ENCODE data around the gene KRTAP4-6.
"Not testable (repeated sequence)": the region's sequence is repeated elsewhere in the genome, so short reads cannot be mapped to it uniquely, and the experiment has no call there.

Gene KRTAP4-6

DNA sequence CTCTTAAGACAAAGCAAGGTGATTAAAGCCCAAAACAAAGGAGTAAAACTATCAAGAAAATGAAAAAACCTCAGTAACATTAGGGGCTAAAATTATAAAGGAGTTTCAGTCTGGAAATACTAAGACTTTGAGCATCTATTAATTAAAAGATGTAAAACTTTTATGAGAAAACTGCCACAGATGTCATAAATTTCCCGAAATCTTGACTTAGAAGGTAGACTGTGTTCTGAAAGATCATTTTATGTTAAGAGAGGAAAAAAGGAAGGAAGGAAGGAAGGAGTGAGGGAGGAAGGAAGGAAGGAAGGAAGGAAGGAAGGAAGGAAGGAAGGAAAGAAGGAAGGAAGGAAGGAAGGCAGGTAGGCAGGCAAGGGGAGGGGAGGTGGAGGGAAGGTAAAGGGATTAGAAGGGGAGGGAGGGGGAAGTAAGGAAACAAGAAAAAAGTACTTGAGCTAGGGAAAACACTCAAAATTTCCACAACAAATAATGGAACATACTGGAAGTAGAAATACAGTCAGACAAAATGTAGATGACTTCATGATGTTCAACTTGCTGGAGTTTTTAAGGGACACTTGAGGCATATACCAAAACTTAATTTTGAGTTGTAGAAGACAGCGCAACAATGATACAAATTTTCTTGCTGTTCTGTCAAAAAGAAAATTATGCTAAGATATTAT, 7.3 kb upstream of the KRTAP4-6 start:
- DNase-seq (ENCODE audit: low spot score) = no peak
- no peak for FAIRE-seq

DNA sequence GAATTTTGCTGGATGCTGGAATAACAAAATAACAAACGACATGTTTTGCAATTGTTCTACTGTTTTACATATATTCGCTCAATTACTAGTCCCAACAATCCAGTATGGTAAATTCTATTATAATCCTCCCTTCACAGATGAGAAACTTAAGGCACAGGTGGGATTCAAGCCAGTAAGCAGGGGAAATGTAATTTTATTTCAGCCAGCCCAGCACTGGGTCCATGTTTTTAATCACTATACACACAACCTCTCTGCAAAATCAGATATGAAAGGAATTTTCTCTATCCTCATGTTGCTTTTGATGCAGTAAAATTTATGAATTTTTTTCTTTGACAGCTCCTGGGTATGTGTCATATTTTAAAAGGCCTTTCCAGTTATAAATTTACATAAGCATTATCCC, 4.9 kb upstream of the KRTAP4-6 start:
- FAIRE-seq = no peak
- DNase-seq (ENCODE audit: low spot score) = no peak

DNA sequence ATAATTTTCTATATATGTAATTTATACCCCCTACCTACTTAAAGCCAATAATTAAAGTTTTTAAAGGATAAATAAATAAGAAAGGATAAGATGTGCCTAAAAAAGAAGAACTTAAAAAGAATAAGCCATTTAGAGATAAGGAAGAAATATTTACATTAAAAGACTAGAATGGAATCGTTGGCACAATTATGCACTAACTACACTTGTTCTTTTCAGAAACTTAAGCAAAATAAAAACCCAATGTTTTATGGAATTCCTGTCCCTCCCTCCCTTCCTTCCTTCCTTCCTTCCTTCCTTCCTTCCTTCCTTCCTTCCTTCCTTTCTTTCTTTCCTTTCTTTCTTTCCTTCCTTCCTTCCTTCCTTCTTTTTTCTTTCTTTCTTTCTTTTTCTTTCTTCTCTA, 4.5 kb upstream of the KRTAP4-6 start:
- FAIRE-seq (no peak), DNase-seq (ENCODE audit: low spot score) (no peak)

DNA sequence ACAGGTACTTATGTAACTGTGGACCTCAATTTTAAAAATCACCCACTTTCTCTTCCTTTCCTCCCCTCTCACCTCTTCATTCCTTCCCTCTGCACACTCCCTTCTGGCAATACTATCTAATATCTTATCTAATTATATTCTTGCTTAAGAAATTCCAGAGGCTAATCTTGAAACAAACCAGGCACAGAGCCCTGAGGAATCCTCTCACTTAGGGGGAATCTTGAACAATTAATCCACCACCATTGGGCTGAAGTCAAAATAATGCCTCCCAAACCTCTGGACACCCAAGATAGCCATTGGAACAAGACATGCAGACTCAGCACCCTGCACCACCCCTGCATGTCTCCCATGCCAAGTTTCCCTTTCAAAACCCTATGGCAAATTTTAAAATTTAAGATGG, 1.0 kb upstream of the KRTAP4-6 start:
- DNase-seq (ENCODE audit: low spot score) (no peak), FAIRE-seq (no peak)

DNA sequence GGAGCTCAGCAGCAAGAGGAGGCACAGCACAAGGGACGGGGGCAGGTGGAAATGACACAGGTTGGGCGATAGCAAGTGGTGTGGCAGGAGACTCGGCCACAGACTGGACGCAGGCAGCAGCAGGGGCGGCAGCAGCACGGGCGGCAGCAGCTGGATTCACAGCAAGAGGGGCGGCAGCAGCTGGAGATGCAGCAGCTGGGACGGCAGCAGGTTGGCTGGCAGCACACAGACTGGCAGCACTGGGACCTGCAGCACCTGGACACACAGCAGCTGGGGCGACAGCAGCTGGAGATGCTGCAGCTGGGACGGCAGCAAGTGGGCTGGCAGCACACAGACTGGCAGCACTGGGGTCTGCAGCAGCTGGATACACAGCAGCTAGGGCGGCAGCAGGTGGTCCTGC, 479 bp downstream of the KRTAP4-6 start:
- FAIRE-seq = peak; percentile 96
- not testable (repeated sequence) for DNase-seq (ENCODE audit: low spot score)

DNA sequence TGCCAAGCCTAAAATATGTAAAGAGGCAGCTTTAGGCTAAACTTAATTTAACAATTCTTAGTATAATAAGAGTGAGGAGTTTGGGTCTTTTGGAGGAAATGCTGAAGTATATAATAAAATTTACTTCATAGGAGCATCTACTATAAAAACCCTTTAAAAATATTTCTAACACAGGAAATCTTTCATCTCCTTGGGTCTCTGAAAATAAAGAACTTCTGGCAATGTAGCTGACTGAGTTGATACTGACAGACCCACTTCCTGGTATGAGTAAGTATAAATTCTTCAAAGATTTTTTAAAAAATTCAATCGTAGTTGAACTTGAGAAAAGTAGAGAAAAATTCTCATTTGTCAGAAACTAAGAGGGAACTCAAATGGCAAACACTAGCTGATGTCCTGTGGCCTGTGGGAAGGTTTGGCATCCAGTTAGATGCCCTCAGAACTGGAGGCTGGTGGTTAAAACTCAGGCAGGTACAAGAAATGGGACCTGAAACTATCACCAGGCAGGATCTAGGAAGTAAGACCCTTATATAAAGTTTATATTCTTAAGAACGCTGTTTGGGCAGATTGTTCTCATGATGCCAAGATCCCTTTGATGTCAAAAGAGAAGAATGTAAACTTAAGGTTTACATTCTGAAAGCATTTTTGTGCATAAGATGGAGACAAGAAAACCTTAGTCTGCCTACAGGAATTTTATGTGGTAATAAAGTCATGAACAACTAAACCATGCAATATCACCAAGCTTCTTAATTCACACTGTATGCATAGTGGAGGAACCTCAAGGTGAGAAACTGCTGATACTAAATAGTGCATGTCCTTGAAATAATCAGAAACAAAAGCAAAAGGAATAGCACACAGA, 6.2 kb downstream of the KRTAP4-6 start:
- no peak for FAIRE-seq
- DNase-seq (ENCODE audit: low spot score) = no peak

DNA sequence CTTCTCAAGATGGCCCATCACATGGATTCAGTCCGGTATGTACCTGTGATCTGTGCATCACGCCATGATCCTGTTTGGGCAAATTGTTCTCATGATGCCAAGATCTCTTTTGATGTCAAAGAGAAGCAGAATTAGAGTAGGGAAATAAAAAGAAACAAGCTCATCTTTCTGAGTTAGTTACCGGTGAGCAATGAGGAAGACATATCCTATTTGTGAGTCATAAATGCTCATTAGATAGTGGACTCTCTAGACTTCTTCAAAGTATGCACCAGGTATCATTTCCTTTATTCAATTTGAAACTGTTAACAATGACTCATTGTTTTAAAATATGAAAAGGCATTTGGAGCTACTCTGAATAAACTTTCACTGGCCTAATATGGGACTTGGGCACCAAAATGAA, 8.4 kb downstream of the KRTAP4-6 start:
- FAIRE-seq (peak; percentile 42), DNase-seq (ENCODE audit: low spot score) (peak; percentile 32)

DNA sequence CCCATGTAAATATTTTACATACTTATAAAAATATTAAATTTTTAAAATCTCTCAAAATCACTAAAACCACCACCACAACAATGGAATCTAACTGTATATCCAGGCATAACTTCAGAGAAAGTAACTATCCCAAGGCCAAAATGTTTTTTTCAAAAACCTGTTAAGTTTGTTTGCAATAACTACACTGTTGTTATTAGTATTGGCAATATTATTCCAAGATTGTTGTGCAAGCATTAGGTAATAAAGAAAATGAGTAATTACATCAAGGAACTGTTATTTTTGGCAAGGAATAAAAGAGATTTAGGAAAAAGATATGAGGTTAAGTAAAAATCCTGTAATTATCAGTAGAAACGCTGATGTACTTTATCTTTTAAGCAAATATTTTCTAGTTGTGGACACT, 13.0 kb downstream of the KRTAP4-6 start:
- no peak for DNase-seq (ENCODE audit: low spot score)
- no peak for FAIRE-seq

DNA sequence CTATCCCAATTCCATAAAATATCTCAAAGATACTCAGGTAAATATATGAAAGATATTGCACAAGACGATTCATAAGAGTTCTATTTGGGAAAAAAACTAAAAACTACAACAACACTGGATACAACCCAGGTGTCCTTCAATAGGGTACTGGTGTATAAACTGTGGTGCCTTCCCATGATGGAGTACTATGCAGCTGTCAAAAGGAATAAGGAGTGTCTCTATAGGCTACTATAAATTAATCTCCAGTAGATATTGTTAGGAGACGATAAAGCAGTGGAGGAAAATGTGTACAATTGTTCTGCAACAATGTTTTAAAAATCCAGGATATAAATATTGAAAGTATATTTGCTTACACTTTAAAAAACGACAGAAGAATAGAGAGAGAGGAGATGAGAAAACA, 13.9 kb downstream of the KRTAP4-6 start:
- FAIRE-seq (no peak), DNase-seq (ENCODE audit: low spot score) (no peak)

DNA sequence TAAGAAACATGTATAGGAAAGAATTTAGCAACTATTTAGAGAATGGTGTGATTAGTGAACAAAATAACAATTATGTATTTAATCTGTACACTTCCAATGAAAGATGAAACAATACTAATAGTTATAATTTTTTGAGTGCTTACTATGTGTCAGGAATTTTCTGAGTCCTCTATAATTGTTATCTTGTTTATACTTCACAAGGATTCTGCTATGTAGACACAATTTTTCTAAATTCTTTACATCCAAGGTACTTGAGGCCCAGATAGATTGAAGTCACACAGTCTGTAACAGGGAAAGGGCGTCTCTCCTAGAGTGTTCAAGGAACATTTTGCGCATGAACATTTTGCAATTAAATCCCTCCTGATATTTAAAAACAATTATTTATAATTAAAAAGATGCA, 15.3 kb downstream of the KRTAP4-6 start:
- no peak for FAIRE-seq
- DNase-seq (ENCODE audit: low spot score) = no peak

DNA sequence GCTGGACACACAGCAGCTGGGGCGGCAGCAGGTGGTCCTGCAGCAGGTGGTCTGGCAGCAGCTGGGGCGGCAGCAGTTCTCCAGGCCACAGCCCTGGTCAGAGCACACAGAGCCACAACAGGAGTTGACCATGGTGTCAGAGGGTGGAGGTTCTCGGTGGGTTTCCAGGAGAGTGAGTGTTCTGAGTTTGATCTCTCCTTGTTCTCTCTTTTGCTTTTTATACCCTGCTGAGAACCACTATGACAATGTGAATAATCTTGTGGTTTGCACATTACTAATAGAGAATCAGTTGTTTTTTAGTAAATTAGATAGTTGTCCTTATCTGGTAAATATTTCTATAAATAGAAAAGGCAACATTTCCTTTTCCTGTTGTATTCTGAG, 16.4 kb downstream of the KRTAP4-6 start, which contains the start of gene KRTAP4-12:
Gene KRTAP4-12 (minus strand): TSS at position 192 of the 381 bp plus-strand sequence. CDS start 60 bp downstream, at position 132.
- not testable (repeated sequence) for DNase-seq (ENCODE audit: low spot score); FAIRE-seq

DNA sequence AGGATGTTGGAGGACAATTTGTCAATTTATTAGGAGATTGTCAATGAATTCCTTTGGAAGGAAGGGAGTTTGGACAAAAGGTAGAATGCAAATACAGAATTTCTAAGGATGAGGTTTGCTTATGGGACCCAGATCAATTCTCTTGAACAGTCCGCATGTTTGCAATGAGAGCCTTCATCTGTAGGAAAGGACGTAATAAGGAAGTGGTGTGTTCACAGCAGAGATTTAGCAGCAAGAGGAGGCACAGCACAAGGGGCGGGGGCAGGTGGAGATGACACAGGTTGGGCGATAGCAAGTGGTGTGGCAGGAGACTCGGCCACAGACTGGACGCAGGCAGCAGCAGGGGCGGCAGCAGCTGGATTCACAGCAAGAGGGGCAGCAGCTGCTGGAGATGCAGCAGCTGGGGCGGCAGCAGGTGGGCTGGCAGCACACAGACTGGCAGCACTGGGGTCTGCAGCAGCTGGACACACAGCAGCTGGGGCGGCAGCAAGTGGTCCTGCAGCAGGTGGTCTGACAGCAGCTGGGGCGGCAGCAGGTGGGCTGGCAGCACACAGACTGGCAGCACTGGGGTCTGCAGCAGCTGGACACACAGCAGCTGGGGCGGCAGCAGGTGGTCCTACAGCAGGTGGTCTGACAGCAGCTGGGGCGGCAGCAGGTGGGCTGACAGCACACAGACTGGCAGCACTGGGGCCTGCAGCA, 16.9 kb downstream of the KRTAP4-6 start:
- DNase-seq (ENCODE audit: low spot score); FAIRE-seq: not testable (repeated sequence)

DNA sequence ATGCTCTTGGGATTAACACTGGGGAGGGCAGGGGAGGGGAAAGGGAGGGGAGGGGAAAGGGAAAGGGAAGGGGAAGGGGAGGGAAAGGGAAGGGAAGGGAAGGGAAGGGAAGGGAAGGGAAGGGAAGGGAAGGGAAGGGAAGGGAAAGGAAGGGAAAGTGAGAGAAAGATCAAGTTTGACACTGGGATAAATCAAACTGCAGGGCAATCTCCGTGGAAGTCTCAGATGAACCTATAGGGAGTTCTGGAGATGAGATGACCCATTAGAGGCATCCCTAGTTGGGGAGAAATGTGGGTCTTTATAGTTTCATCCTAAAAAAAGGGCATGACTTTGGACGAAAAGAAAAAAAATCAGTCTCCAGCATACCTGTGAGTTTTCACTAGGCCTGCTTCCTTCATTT, 18.6 kb downstream of the KRTAP4-6 start:
- no peak for FAIRE-seq
- no peak for DNase-seq (ENCODE audit: low spot score)

DNA sequence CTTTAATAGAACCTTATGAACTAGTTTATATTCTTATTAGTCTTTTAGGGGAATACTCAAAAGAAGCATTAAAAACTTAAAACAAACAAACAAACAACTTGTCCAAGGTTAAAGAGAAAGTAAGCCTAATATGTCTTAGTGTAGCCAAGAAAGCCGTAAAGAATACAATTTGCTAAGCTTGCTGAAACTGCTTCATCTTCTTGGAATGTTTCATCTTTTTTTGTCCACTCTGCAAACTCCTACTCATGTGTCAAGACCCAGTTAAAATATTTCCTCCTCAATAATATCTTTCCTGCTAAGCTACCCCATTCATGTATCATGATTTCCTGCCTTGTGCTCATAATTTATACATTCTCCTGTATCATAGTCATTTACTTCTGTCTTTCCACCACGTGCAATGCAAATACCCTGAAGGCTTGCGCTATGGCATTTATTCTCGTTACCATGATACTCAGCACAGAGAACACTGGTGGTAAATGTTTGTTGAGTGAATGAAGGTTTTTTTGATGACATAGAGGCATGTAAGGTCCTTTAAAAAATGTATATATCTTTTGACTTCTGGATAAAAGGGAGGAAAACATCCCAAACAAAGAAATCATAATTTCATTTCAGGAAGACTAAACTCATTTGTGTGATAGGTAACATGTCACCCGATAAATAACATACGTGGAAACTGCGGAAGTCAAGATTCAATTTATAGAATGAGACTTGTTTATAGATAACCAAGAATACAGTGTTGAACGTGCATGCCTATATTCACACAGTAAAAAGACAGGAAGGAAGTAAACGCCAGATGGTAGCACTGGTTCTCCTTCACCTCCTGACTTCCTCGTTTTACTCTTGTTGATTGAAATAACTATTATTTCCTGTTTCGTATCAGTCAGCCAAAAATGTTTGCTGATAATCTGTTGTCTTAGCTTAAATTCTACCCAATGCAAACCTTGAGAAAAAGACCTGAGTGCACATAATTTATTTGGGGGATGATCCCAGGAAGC, 20.4 kb downstream of the KRTAP4-6 start:
- FAIRE-seq; DNase-seq (ENCODE audit: low spot score): not testable (repeated sequence)

DNA sequence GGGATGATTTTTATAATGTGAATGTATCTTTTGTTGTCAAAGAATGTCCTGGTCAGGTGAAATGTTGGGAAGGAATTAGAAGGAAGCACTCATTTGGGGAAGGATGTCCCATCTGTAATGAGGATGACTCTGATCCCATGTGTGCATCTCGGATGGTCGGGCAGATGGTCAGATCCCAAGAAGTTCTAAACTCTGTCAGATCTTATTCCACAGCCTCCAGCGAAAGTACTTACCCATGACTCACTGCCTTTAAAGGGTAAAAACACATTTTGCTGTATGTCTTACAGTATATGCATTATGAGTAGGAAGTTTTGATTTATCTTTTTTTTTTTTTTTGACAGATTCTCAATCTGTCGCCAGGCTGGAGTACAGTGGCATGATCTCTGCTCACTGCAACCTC, 21.6 kb downstream of the KRTAP4-6 start:
- no peak for FAIRE-seq
- DNase-seq (ENCODE audit: low spot score) = no peak

DNA sequence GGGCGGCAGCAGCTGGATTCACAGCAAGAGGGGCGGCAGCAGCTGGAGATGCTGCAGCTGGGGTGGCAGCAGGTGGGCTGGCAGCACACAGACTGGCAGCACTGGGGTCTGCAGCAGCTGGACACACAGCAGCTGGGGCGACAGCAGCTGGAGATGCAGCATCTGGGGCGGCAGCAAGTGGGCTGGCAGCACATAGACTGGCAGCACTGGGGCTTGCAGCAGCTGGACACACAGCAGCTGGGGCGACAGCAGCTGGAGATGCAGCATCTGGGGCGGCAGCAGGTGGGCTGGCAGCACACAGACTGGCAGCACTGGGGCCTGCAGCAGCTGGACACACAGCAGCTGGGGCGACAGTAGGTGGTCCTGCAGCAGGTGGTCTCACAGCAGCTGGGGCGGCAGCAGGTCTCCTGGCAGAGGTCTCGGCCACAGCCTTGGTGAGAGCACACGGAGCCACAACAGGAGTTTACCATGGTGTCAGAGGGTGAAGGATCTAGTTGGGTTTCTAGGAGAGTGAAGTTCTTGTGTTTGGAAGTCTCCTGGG, 22.4 kb downstream of the KRTAP4-6 start, which contains the start of gene KRTAP4-11:
Gene KRTAP4-11 (minus strand): TSS at position 528 of the 541 bp plus-strand sequence. CDS start 58 bp downstream, at position 470.
- not testable (repeated sequence) for FAIRE-seq; DNase-seq (ENCODE audit: low spot score)

DNA sequence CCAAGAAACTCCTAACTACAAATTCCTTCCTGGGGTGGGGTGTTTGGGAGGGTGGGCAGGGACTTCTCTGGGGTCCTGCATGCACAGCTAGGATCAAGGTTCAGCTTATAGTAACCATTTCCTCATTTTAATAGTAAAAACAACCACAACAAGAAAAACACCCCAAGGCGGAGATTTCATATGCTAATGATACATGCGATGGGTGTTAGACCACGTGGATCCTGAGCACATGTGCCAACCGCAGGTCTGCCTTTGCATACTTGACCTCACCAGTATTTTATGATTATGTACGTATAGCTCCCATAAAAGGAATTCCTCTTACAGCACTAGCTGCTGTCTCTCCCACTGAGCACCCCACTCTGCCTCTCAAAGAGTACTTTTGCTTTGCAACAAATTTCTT, 24.0 kb downstream of the KRTAP4-6 start:
- FAIRE-seq (no peak), DNase-seq (ENCODE audit: low spot score) (no peak)

DNA sequence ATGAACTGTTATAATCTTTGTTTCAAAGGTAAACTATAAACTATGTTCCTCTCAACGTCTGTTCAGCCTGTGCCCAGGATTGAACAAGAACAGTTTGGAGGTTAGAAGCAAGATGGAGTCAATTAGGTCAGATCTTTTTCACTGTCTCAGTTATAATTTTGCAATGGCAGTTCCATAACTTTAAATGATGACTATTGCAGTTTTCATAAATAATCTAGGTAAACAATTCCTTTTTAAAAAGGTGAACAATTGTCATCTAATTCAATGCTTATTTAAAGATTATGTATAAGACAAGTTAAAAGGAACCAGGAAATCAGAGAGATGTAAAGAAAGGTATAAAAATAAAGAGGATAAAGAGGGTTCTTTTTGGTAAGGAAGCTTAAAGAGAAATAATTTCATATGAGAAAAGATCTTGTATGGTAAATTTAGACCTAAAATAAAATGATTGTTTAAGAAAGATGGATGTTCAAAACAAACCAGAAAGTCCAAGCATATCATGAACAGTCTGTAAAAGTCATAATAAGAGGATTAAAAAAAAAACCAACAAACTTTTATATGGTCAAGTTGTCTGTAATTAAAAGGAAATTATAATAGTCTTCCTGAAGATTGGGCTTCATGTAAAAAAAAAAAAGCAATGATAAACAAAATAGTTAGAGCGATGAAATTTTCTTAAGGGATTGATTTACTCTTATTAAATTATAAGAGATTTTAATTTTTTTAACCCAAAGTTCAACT, 29.0 kb downstream of the KRTAP4-6 start:
- FAIRE-seq (no peak), DNase-seq (ENCODE audit: low spot score) (no peak)

DNA sequence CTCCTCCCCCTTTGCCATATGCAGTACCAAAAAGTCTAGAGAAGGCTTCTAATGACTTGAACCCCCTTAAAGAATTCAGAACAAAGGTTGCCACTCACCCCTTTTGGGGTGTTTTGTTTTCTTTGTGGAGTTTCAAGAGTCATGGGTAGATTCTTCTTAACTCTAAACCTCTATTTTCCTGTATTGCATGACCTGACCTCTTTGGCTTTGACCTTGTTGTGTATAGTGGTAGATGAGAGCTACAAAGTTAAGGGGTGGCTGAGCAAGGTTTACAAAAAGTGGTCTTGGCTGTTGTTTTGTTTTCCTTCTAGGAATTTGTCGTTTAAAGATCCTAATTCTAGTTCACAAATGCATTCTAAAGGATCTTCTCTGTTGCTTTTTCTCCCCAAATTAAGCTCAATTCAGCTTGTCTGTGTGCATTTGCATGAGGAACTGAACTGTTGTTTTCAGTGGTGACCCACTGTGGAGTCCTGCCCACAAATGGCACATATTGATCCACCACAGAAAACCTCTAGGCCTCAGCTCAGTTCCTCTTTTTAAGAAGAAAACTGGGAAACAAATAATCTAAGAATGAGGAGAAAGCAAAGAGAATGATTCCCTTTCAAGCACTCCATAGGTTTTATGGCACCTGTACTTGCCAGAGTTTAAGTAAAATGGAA, 31.5 kb downstream of the KRTAP4-6 start:
- not testable (repeated sequence) for FAIRE-seq; DNase-seq (ENCODE audit: low spot score)
